Activated T-helper 1 cell treated with anti-CD3 and anti-CD28 coated beads, Interleukin-12 subunit alpha, Interleukin-12 subunit beta, Interleukin-2, Interleukin-4 antibody, amounts not matched to agents 30 ng/mL and 10 ng/mL and 1 ng/mL, durations not matched to agents 14 hours and 24 hours and 36 hours (primary cell): ENCODE results near the gene FBN1. TPM values are rescaled to one million over a fixed set of nuclear protein-coding genes. Genes with fewer than 3 reads are reported as not detected.

Source experiments
- DNase-seq: peaks from one replicate; pipeline ENCODE4 v3.0.0; 2021; ENCODE audit warnings: low spot score
- H3K27ac Mint-ChIP-seq: one replicate; pipeline ENCODE4 v1.8.0; 2021; ENCODE audit warnings: mild to moderate bottlenecking, mixed read lengths
- H3K27me3 Mint-ChIP-seq: one replicate; pipeline ENCODE4 v1.8.0; 2022; ENCODE audit warnings: mild to moderate bottlenecking, moderate library complexity, mixed read lengths; ENCODE audit not compliant: insufficient read depth
- H3K36me3 Mint-ChIP-seq: one replicate; pipeline ENCODE4 v1.8.0; 2021; ENCODE audit warnings: low read depth, mixed read lengths
- H3K4me1 Mint-ChIP-seq: one replicate; pipeline ENCODE4 v1.8.0; 2021; ENCODE audit warnings: low read depth, mixed read lengths
- H3K4me3 Mint-ChIP-seq: one replicate; pipeline ENCODE4 v1.8.0; 2021; ENCODE audit warnings: mild to moderate bottlenecking, moderate library complexity, mixed read lengths
- H3K9me3 Mint-ChIP-seq: one replicate; pipeline ENCODE4 v1.8.0; 2021; ENCODE audit warnings: mixed read lengths
- intact Hi-C: fragments of 100-400 bp; cut with micrococcal nuclease; formaldehyde crosslinking; loops from one replicate; pipeline ENCODE4 v1.15.1; 2024
- total RNA-seq: library from RNA; stranded (reverse); gene quantifications from 2 replicates; pipeline ENCODE4 v1.2.3, GENCODE V29; 2022

The FBN1 gene
- total RNA-seq, 1 donor from 2014 or later: 0.47 TPM

- no peaks in the 10 kb centered on the region for H3K9me3 Mint-ChIP-seq
- H3K27ac Mint-ChIP-seq: no peak overlapping the region
- no peaks in the 10 kb centered on the region for H3K36me3 Mint-ChIP-seq
- no peaks in the 10 kb centered on the region for H3K4me1 Mint-ChIP-seq
- no peak for DNase-seq
- no peak overlapping the region for H3K4me3 Mint-ChIP-seq
- H3K27me3 Mint-ChIP-seq: no peaks in the 10 kb centered on the region
- intact Hi-C loops: no loop called here
Measured at GRCh38 chr15:48544778-48545177, 100.7 kb downstream of the FBN1 start.

- no peak overlapping the region for H3K27ac Mint-ChIP-seq
- H3K36me3 Mint-ChIP-seq: no peaks in the 10 kb centered on the region
- H3K4me1 Mint-ChIP-seq: no peaks in the 10 kb centered on the region
- no peaks in the 10 kb centered on the region for H3K27me3 Mint-ChIP-seq
- H3K4me3 Mint-ChIP-seq: no peak overlapping the region
- DNase-seq: no peak
- intact Hi-C loops: no loop called here
- H3K9me3 Mint-ChIP-seq: no peaks in the 10 kb centered on the region
Measured at GRCh38 chr15:48541341-48542278, 103.9 kb downstream of the FBN1 start.

- H3K27ac Mint-ChIP-seq: no peak overlapping the region
- H3K4me3 Mint-ChIP-seq: no peak overlapping the region
- no peak for DNase-seq
- intact Hi-C loops: no loop called here
- H3K36me3 Mint-ChIP-seq: no peaks in the 10 kb centered on the region
- H3K4me1 Mint-ChIP-seq: no peaks in the 10 kb centered on the region
- no peaks in the 10 kb centered on the region for H3K27me3 Mint-ChIP-seq
- no peaks in the 10 kb centered on the region for H3K9me3 Mint-ChIP-seq
Measured at GRCh38 chr15:48540756-48541155, 104.8 kb downstream of the FBN1 start.

- Mint-ChIP-seq H3K9me3 (no peaks in the 10 kb centered on the region), H3K4me3 (no peak overlapping the region), H3K27me3 (no peaks in the 10 kb centered on the region), H3K36me3 (no peaks in the 10 kb centered on the region), H3K4me1 (no peaks in the 10 kb centered on the region), H3K27ac (no peak overlapping the region)
- intact Hi-C loops: no loop called here
- DNase-seq: no peak
Measured at GRCh38 chr15:48538941-48539340, 106.6 kb downstream of the FBN1 start.

GRCh38 chr15:48537271-48538113, 108.0 kb downstream of the FBN1 start:
- no peaks in the 10 kb centered on the region for H3K27me3 Mint-ChIP-seq
- no peak overlapping the region for H3K4me3 Mint-ChIP-seq
- no peaks in the 10 kb centered on the region for H3K9me3 Mint-ChIP-seq
- intact Hi-C loops: no loop called here
- H3K4me1 Mint-ChIP-seq: no peaks in the 10 kb centered on the region
- H3K36me3 Mint-ChIP-seq: no peaks in the 10 kb centered on the region
- no peak overlapping the region for H3K27ac Mint-ChIP-seq
- DNase-seq: no peak

- no peaks in the 10 kb centered on the region for H3K4me1 Mint-ChIP-seq
- H3K36me3 Mint-ChIP-seq: no peaks in the 10 kb centered on the region
- H3K27ac Mint-ChIP-seq: no peak overlapping the region
- no peaks in the 10 kb centered on the region for H3K9me3 Mint-ChIP-seq
- no peak for DNase-seq
- H3K27me3 Mint-ChIP-seq: no peaks in the 10 kb centered on the region
- intact Hi-C loops: no loop called here
- no peak overlapping the region for H3K4me3 Mint-ChIP-seq
Measured at GRCh38 chr15:48536681-48537091, 108.8 kb downstream of the FBN1 start.

GRCh38 chr15:48533982-48534381, 111.5 kb downstream of the FBN1 start:
- Mint-ChIP-seq H3K4me3 (no peak overlapping the region), H3K27ac (no peak overlapping the region)

GRCh38 chr15:48532946-48533345, 112.6 kb downstream of the FBN1 start:
- Mint-ChIP-seq H3K4me3 (no peak overlapping the region), H3K27ac (no peak overlapping the region), H3K27me3 (no peaks in the 10 kb centered on the region), H3K9me3 (no peaks in the 10 kb centered on the region), H3K4me1 (no peaks in the 10 kb centered on the region), H3K36me3 (no peaks in the 10 kb centered on the region)
- intact Hi-C loops: no loop called here
- no peak for DNase-seq

More at GRCh38 chr15:48533982-48534381, 111.5 kb downstream of the FBN1 start:
- no peak for DNase-seq
- Mint-ChIP-seq H3K4me1 (no peaks in the 10 kb centered on the region), H3K36me3 (no peaks in the 10 kb centered on the region), H3K27me3 (no peaks in the 10 kb centered on the region), H3K9me3 (no peaks in the 10 kb centered on the region)
- intact Hi-C loops: no loop called here

GRCh38 chr15:48530528-48530927, 115.0 kb downstream of the FBN1 start:
- intact Hi-C loops: no loop called here
- no peaks in the 10 kb centered on the region for H3K9me3 Mint-ChIP-seq

GRCh38 chr15:48528921-48529320, 116.6 kb downstream of the FBN1 start:
- DNase-seq: no peak
- Mint-ChIP-seq H3K4me1 (no peaks in the 10 kb centered on the region), H3K36me3 (no peaks in the 10 kb centered on the region), H3K9me3 (no peaks in the 10 kb centered on the region), H3K27ac (no peak overlapping the region), H3K27me3 (peaks cover 2% of the 10 kb centered on the region), H3K4me3 (no peak overlapping the region)
- intact Hi-C loops: no loop called here

More at GRCh38 chr15:48530528-48530927, 115.0 kb downstream of the FBN1 start:
- DNase-seq: no peak
- Mint-ChIP-seq H3K36me3 (no peaks in the 10 kb centered on the region), H3K4me3 (no peak overlapping the region), H3K4me1 (no peaks in the 10 kb centered on the region), H3K27me3 (peaks cover 2% of the 10 kb centered on the region), H3K27ac (no peak overlapping the region)

- H3K4me1 Mint-ChIP-seq: no peaks in the 10 kb centered on the region
- intact Hi-C loops: no loop called here
Measured at GRCh38 chr15:48527517-48527916, 118.0 kb downstream of the FBN1 start.

GRCh38 chr15:48522911-48523310, 122.6 kb downstream of the FBN1 start:
- no peaks in the 10 kb centered on the region for H3K9me3 Mint-ChIP-seq
- no peak overlapping the region for H3K4me3 Mint-ChIP-seq
- no peaks in the 10 kb centered on the region for H3K36me3 Mint-ChIP-seq
- no peak for DNase-seq
- no peak overlapping the region for H3K27ac Mint-ChIP-seq
- H3K27me3 Mint-ChIP-seq: peaks cover 2% of the 10 kb centered on the region
- H3K4me1 Mint-ChIP-seq: no peaks in the 10 kb centered on the region
- intact Hi-C loops: no loop called here

More at GRCh38 chr15:48527517-48527916, 118.0 kb downstream of the FBN1 start:
- Mint-ChIP-seq H3K9me3 (no peaks in the 10 kb centered on the region), H3K36me3 (no peaks in the 10 kb centered on the region), H3K4me3 (no peak overlapping the region), H3K27ac (no peak overlapping the region), H3K27me3 (peaks cover 2% of the 10 kb centered on the region)
- no peak for DNase-seq

GRCh38 chr15:48522123-48522522, 123.4 kb downstream of the FBN1 start:
- no peak for DNase-seq
- Mint-ChIP-seq H3K36me3 (no peaks in the 10 kb centered on the region), H3K27ac (no peak overlapping the region), H3K9me3 (no peaks in the 10 kb centered on the region), H3K4me3 (no peak overlapping the region), H3K27me3 (peaks cover 1% of the 10 kb centered on the region), H3K4me1 (no peaks in the 10 kb centered on the region)
- intact Hi-C loops: no loop called here
